CD4-positive, alpha-beta T cell (primary cell): ENCODE measurements around the gene ORC4. TPM values are rescaled to one million over a fixed set of nuclear protein-coding genes. Genes with fewer than 3 reads are reported as not detected.

ENCODE experiments used
- ATAC-seq: fragments of 200-7000 bp; cut with Tn5 transposase; one replicate; pipeline ENCODE4 v1.10.0; 2022; ENCODE audit warnings: mild to moderate bottlenecking; ENCODE audit not compliant: poor library complexity
- CTCF ChIA-PET: fragments of 350-600 bp; sonication (Branson Sonifier 250); formaldehyde crosslinking; loops from one replicate; lab custom pipeline; 2021; ENCODE audit warnings: antibody characterized with exemption, inconsistent platforms; lab: Charles Lee
- POLR2A ChIA-PET: fragments of 350-600 bp; sonication (Branson Sonifier 250); formaldehyde crosslinking; loops from one replicate; lab custom pipeline; 2021; ENCODE audit warnings: antibody characterized with exemption, inconsistent platforms; lab: Charles Lee
- DNase-seq, 14 experiments: peaks; one replicate each; pipeline ENCODE4 v3.0.0-alpha.2; 2013 to 2020; ENCODE audit warnings: mixed read lengths in 2 of 14
- H3K27ac ChIP-seq, 2 donors: one replicate each; pipeline versions ENCODE4 v1.5.1 to v1.7.0; 2013; ENCODE audit warnings: low read length in 2 of 2, low read depth in 1 of 2, mild to moderate bottlenecking in 1 of 2
- H3K27me3 ChIP-seq, 2 experiments: 1 replicate in 1 of 2; 2 replicates in 1 of 2; pipeline versions ENCODE4 v1.6.1 to v1.7.0; 2013; ENCODE audit warnings: low read length in 2 of 2, control low read depth in 1 of 2, mild to moderate bottlenecking in 1 of 2, moderate library complexity in 1 of 2; ENCODE audit not compliant: insufficient read depth in 2 of 2, control insufficient read depth in 1 of 2
- H3K36me3 ChIP-seq: one replicate; pipeline ENCODE4 v1.6.1; 2013; ENCODE audit warnings: low read length, control low read depth; ENCODE audit not compliant: insufficient read depth
- H3K4me1 ChIP-seq: one replicate; pipeline ENCODE4 v1.6.1; 2013; ENCODE audit warnings: low read length, control low read depth; ENCODE audit not compliant: insufficient read depth
- H3K4me3 ChIP-seq: one replicate; pipeline ENCODE4 v1.5.1; 2013; ENCODE audit warnings: mild to moderate bottlenecking, low read length, moderate library complexity
- H3K9me3 ChIP-seq, 2 experiments: 1 replicate in 1 of 2; 2 replicates in 1 of 2; pipeline versions ENCODE4 v1.6.1 to v1.7.0; 2013; ENCODE audit warnings: low read length in 2 of 2, mild to moderate bottlenecking in 2 of 2, control low read depth in 1 of 2, moderate library complexity in 1 of 2; ENCODE audit not compliant: control insufficient read depth in 1 of 2, insufficient read depth in 1 of 2
- H3K27ac Mint-ChIP-seq: one replicate; pipeline ENCODE4 v1.8.0; 2020; ENCODE audit warnings: mixed read lengths
- H3K27me3 Mint-ChIP-seq: one replicate; pipeline ENCODE4 v1.8.0; 2021; ENCODE audit warnings: mixed read lengths
- H3K36me3 Mint-ChIP-seq: one replicate; pipeline ENCODE4 v1.8.0; 2021; ENCODE audit warnings: low read depth, mixed read lengths
- H3K4me1 Mint-ChIP-seq: one replicate; pipeline ENCODE4 v1.8.0; 2021; ENCODE audit warnings: low read depth, mixed read lengths
- H3K4me3 Mint-ChIP-seq: one replicate; pipeline ENCODE4 v1.8.0; 2020; ENCODE audit warnings: mild to moderate bottlenecking, mixed read lengths
- H3K9me3 Mint-ChIP-seq: one replicate; pipeline ENCODE4 v1.8.0; 2020; ENCODE audit warnings: mixed read lengths
- intact Hi-C, 2 experiments: fragments of 100-400 bp; cut with DNase I in 1 of 2; cut with micrococcal nuclease in 1 of 2; formaldehyde crosslinking; loops; one replicate each; pipeline versions ENCODE4 v1.15.1 to v1.9.0; 2023 to 2025; cut with DNase I, micrococcal nuclease
- total RNA-seq, 174 experiments: library from RNA in 2 of 174; stranded (reverse) in 2 of 174; gene quantifications; one replicate each; pipeline ENCODE4 v1.2.3 and lab custom pipeline; 2021 to 2026
- TF ChIP-seq, protein P1 (sequence below): fragments of 200-600 bp; IDR thresholded peaks from one replicate; pipeline ENCODE4 v1.8.0; 2022; ENCODE audit warnings: antibody characterized with exemption, mild to moderate bottlenecking

Gene ORC4
- total RNA-seq, 2 experiments from 2014 or later = 29.4 to 33.9 TPM

DNA sequence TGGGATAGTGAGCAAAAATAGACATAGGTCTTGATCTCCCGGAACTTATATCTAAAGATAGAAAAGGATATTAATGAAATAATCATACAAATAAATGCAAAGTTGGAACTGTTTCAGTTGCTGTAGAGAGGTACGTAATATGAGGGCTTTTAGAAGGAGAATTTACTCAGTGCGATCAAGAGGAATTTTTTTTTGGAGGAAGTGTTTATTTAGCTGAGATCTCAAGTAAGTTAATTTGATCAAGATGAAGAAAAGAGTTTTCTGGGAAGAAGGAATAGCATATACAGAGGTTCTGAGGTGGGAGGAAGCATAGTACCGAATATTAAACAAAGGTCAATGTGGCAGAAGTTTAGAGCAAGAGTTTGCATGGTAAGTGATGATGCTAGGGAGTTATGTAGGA, 11.7 kb upstream of the ORC4 start:
- Histone ChIP-seq H3K27ac (no peak overlapping the region), H3K36me3 (no peaks in the 10 kb centered on the region), H3K9me3 (no peaks in the 10 kb centered on the region), H3K4me1 (no peaks in the 10 kb centered on the region), H3K4me3 (no peak overlapping the region), H3K27me3 (no peaks in the 10 kb centered on the region)
- no peak overlapping the region for H3K27ac Mint-ChIP-seq
- intact Hi-C loops = no loop called here
- TF ChIP-seq, protein P1, sequence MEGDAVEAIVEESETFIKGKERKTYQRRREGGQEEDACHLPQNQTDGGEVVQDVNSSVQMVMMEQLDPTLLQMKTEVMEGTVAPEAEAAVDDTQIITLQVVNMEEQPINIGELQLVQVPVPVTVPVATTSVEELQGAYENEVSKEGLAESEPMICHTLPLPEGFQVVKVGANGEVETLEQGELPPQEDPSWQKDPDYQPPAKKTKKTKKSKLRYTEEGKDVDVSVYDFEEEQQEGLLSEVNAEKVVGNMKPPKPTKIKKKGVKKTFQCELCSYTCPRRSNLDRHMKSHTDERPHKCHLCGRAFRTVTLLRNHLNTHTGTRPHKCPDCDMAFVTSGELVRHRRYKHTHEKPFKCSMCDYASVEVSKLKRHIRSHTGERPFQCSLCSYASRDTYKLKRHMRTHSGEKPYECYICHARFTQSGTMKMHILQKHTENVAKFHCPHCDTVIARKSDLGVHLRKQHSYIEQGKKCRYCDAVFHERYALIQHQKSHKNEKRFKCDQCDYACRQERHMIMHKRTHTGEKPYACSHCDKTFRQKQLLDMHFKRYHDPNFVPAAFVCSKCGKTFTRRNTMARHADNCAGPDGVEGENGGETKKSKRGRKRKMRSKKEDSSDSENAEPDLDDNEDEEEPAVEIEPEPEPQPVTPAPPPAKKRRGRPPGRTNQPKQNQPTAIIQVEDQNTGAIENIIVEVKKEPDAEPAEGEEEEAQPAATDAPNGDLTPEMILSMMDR = no peak
- ChIA-PET POLR2A (interaction anchor here (0.9 to 2.3 kb wide), 3 partner anchors 11 to 496 kb away, joined by 3 to 8 read pairs (median 3); partner anchors contain the start of genes MBD5 and ORC4), CTCF (interaction anchor here (1.2 kb wide), 1 partner anchor 10 kb away, joined by 3 read pairs; no protein-coding TSS in a partner anchor)
- no peaks in the 10 kb centered on the region for H3K27me3 Mint-ChIP-seq
- H3K9me3 Mint-ChIP-seq = no peaks in the 10 kb centered on the region
- peaks cover 15% of the 10 kb centered on the region for H3K4me1 Mint-ChIP-seq
- DNase-seq (no peak), ATAC-seq (no peak)
- no peak overlapping the region for H3K4me3 Mint-ChIP-seq
- peaks cover 3% of the 10 kb centered on the region for H3K36me3 Mint-ChIP-seq

DNA sequence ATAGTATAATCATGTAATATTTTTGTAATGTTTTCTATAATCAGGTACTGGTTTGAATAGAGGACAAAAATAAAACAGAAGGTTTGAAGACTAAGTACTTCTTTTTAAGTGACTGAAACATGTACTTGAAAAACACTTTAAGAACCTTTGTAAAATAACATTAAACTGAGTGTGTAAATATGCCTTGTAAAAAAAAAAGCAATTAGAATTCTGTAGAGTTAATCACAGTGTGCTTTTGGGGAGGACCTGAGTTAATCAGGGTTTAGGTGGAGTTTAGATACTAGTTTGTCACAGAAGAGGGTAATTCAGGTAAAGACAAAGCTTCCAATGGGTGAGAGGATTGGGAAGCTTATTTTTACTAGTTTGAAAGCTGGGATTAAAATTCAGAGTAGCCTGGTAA, 10.6 kb upstream of the ORC4 start:
- Mint-ChIP-seq H3K4me1 (peaks cover 15% of the 10 kb centered on the region), H3K9me3 (no peaks in the 10 kb centered on the region), H3K4me3 (no peak overlapping the region), H3K27me3 (no peaks in the 10 kb centered on the region), H3K36me3 (peaks cover 7% of the 10 kb centered on the region), H3K27ac (no peak overlapping the region)
- DNase-seq (no peak), ATAC-seq (no peak)
- Histone ChIP-seq H3K27me3 (no peaks in the 10 kb centered on the region), H3K4me3 (no peak overlapping the region), H3K36me3 (peaks cover 3% of the 10 kb centered on the region), H3K9me3 (no peaks in the 10 kb centered on the region), H3K4me1 (no peaks in the 10 kb centered on the region), H3K27ac (no peak overlapping the region)
- intact Hi-C loops = no loop called here
- ChIA-PET POLR2A (interaction anchor here (1.0 to 2.3 kb wide), 2 partner anchors 10 to 497 kb away, joined by 3 to 8 read pairs; partner anchors contain the start of genes MBD5 and ORC4), CTCF (interaction anchor here (1.2 kb wide), 1 partner anchor 9 kb away, joined by 3 read pairs; no protein-coding TSS in a partner anchor)
- TF ChIP-seq, protein P1 = no peak

DNA sequence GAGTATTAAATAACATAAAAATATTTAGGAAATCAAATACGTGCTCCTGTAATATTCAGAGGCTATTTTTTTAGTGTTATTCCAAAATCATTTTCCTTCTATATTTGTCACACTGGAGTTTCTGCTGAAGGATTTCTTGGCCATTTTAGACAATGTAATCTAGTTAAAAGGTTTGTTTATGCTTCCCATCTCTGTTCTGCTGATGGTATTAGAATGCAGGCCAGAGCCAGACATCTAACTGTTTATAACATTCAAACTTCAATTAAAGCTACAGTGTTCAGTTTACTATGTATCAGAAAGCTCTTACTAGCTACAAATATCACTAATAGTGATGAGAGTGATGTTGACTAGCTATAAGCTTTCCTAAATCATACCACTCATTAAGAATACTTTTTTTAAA, 8.2 kb upstream of the ORC4 start:
- Mint-ChIP-seq H3K27ac (no peak overlapping the region), H3K27me3 (no peaks in the 10 kb centered on the region), H3K4me1 (peaks cover 23% of the 10 kb centered on the region), H3K9me3 (no peaks in the 10 kb centered on the region), H3K36me3 (peaks cover 9% of the 10 kb centered on the region), H3K4me3 (no peak overlapping the region)
- no peak for DNase-seq
- no peak for ATAC-seq
- no peaks in the 10 kb centered on the region for H3K9me3 ChIP-seq
- ChIA-PET CTCF (interaction anchor here (0.8 kb wide), 1 partner anchor 8 kb away, joined by 3 read pairs; the partner anchor contains the start of genes MBD5 and ORC4), POLR2A (interaction anchor here (0.6 to 2.0 kb wide), 3 partner anchors 8 to 820 kb away, joined by 3 to 10 read pairs (median 3); partner anchors contain the start of genes MBD5 and ORC4)
- H3K27ac ChIP-seq = no peak overlapping the region
- intact Hi-C loops = loop anchor here in 1 of 2 experiments (10.0 kb wide), 1 partner anchor 846 kb away; the partner anchor contains the start of gene KIF5C
- H3K4me1 ChIP-seq = peaks cover 2% of the 10 kb centered on the region
- TF ChIP-seq, protein P1 = no peak
- H3K27me3 ChIP-seq = no peaks in the 10 kb centered on the region
- peaks cover 5% of the 10 kb centered on the region for H3K36me3 ChIP-seq
- H3K4me3 ChIP-seq = no peak overlapping the region
